HEK293 (cell line): ENCODE measurements around the gene FZR1.

Experiments used
- GLI4 ChIP-seq: fragments of 450-650 bp; formaldehyde crosslinking; IDR thresholded peaks from 2 replicates; pipeline ENCODE4 v1.5.1; 2016; ENCODE audit warnings: missing biosample characterization, missing genetic modification characterization
- GLIS2 ChIP-seq: fragments of 450-650 bp; formaldehyde crosslinking; IDR thresholded peaks from 2 replicates; pipeline ENCODE4 v1.5.1; 2016; ENCODE audit warnings: missing biosample characterization, missing genetic modification characterization
- KLF1 ChIP-seq: fragments of 450-650 bp; formaldehyde crosslinking; IDR thresholded peaks from 2 replicates; pipeline ENCODE4 v1.5.1; 2016; ENCODE audit warnings: missing biosample characterization, missing genetic modification characterization
- KLF10 ChIP-seq: fragments of 450-650 bp; IDR thresholded peaks from 2 replicates; pipeline ENCODE4 v1.5.1; 2018; ENCODE audit warnings: missing biosample characterization, mild to moderate bottlenecking, missing genetic modification characterization
- SCRT1 ChIP-seq: fragments of 450-650 bp; formaldehyde crosslinking; IDR thresholded peaks from 2 replicates; pipeline ENCODE4 v1.5.1; 2016; ENCODE audit warnings: missing biosample characterization, missing genetic modification characterization, borderline replicate concordance
- SP7 ChIP-seq: fragments of 450-650 bp; formaldehyde crosslinking; IDR thresholded peaks from 2 replicates; pipeline ENCODE4 v1.5.1; 2016; ENCODE audit warnings: missing biosample characterization, missing genetic modification characterization
- ZFP69B ChIP-seq: fragments of 450-650 bp; formaldehyde crosslinking; IDR thresholded peaks from 2 replicates; pipeline ENCODE4 v1.5.1; 2016; ENCODE audit warnings: missing biosample characterization, missing genetic modification characterization
- ZNF112 ChIP-seq: fragments of 450-650 bp; formaldehyde crosslinking; IDR thresholded peaks from 2 replicates; pipeline ENCODE4 v1.5.0; 2017; ENCODE audit warnings: missing biosample characterization, missing genetic modification characterization
- ZNF114 ChIP-seq: fragments of 450-650 bp; formaldehyde crosslinking; IDR thresholded peaks from 2 replicates; pipeline ENCODE4 v1.5.0; 2017; ENCODE audit warnings: missing biosample characterization, missing genetic modification characterization
- ZNF133 ChIP-seq: fragments of 450-650 bp; formaldehyde crosslinking; IDR thresholded peaks from 2 replicates; pipeline ENCODE4 v1.5.1; 2016; ENCODE audit warnings: missing biosample characterization, missing genetic modification characterization
- ZNF202 ChIP-seq: fragments of 450-650 bp; formaldehyde crosslinking; IDR thresholded peaks from 2 replicates; pipeline ENCODE4 v1.5.1; 2016; ENCODE audit warnings: missing biosample characterization, missing genetic modification characterization, borderline replicate concordance
- ZNF280C ChIP-seq: fragments of 450-650 bp; formaldehyde crosslinking; IDR thresholded peaks from 2 replicates; pipeline ENCODE4 v1.5.1; 2016; ENCODE audit warnings: missing biosample characterization, missing genetic modification characterization
- ZNF37A ChIP-seq: fragments of 450-650 bp; IDR thresholded peaks from 2 replicates; pipeline ENCODE4 v1.5.1; 2018; ENCODE audit warnings: missing biosample characterization, missing genetic modification characterization
- ZNF398 ChIP-seq: fragments of 450-650 bp; formaldehyde crosslinking; IDR thresholded peaks from 2 replicates; pipeline ENCODE4 v1.5.1; 2017; ENCODE audit warnings: missing biosample characterization, missing genetic modification characterization
- ZNF555 ChIP-seq: fragments of 450-650 bp; formaldehyde crosslinking; conservative IDR thresholded peaks from 2 replicates; pipeline ENCODE4 v1.5.1; 2017; ENCODE audit warnings: missing biosample characterization, mild to moderate bottlenecking, missing genetic modification characterization, inconsistent platforms
- ZNF623 ChIP-seq: fragments of 450-650 bp; formaldehyde crosslinking; IDR thresholded peaks from 2 replicates; pipeline ENCODE4 v1.5.1; 2016; ENCODE audit warnings: missing biosample characterization, missing genetic modification characterization
- ZNF660 ChIP-seq: fragments of 450-650 bp; IDR thresholded peaks from 2 replicates; pipeline ENCODE4 v1.5.1; 2018; ENCODE audit warnings: missing biosample characterization, mild to moderate bottlenecking, missing genetic modification characterization
- ZNF692 ChIP-seq: fragments of 450-650 bp; formaldehyde crosslinking; IDR thresholded peaks from 2 replicates; pipeline ENCODE4 v1.5.1; 2016; ENCODE audit warnings: missing biosample characterization, missing genetic modification characterization
- ZSCAN23 ChIP-seq: fragments of 450-650 bp; formaldehyde crosslinking; IDR thresholded peaks from 2 replicates; pipeline ENCODE4 v1.5.1; 2016; ENCODE audit warnings: missing biosample characterization, missing genetic modification characterization
- TF ChIP-seq, protein P1 (sequence below): fragments of 450-650 bp; formaldehyde crosslinking; IDR thresholded peaks from 2 replicates; pipeline ENCODE4 v1.5.1; 2016; ENCODE audit warnings: missing biosample characterization, missing genetic modification characterization, borderline replicate concordance
- TF ChIP-seq, protein P2 (sequence below): fragments of 450-650 bp; formaldehyde crosslinking; IDR thresholded peaks from 2 replicates; pipeline ENCODE4 v1.5.1; 2016; ENCODE audit warnings: missing biosample characterization, missing genetic modification characterization, borderline replicate concordance
- TF ChIP-seq, protein P3 (sequence below): fragments of 450-650 bp; formaldehyde crosslinking; IDR thresholded peaks from 2 replicates; pipeline ENCODE4 v1.5.1; 2016; ENCODE audit warnings: missing biosample characterization, missing genetic modification characterization
- TF ChIP-seq, protein P4 (sequence below): IDR thresholded peaks from 2 replicates; pipeline ENCODE4 v1.6.1; 2011; ENCODE audit warnings: mild to moderate bottlenecking, low read depth, low read length, borderline replicate concordance

FZR1 gene

DNA sequence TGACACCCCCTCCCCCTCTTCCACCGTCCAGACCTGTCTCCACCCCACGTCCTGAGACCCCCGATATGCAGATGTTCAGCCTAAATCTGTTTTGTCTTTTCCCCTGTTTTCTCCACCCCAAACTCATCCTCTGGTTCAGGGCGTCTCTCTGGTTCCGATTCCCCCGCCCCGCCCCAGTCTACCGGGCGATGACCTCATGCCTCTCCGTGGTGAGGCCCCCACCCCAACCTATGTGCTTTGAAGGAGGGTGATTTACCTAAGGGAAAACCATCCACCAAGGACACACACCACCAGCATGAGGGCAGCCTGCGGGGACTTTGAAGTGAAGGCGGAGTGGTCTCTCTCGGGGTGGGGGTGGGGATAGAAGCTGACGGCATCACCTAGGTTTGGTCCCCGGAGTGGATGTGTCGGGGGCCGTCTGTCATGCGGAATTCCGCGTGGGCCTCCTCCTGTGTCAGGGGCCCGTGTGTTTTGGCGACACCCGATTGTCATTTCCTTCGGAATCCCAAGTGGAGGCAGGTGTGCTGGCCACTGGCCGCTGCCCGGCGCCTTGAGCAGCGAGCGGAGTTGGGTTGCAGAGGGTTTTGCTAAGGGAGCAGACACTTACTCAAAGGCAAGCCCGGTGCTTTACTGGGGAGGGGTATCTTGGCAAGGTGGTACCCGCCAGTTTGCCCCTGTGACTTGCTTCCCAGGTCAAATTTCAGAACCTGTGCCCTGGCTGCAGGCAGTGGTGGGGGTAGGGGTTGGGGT lies 1.4 kb downstream of the FZR1 start (continued):
- no peak for TF ChIP-seq ZNF114 (tag by site-specific recombination)
- no peak for TF ChIP-seq ZNF555
- TF ChIP-seq, protein P1, sequence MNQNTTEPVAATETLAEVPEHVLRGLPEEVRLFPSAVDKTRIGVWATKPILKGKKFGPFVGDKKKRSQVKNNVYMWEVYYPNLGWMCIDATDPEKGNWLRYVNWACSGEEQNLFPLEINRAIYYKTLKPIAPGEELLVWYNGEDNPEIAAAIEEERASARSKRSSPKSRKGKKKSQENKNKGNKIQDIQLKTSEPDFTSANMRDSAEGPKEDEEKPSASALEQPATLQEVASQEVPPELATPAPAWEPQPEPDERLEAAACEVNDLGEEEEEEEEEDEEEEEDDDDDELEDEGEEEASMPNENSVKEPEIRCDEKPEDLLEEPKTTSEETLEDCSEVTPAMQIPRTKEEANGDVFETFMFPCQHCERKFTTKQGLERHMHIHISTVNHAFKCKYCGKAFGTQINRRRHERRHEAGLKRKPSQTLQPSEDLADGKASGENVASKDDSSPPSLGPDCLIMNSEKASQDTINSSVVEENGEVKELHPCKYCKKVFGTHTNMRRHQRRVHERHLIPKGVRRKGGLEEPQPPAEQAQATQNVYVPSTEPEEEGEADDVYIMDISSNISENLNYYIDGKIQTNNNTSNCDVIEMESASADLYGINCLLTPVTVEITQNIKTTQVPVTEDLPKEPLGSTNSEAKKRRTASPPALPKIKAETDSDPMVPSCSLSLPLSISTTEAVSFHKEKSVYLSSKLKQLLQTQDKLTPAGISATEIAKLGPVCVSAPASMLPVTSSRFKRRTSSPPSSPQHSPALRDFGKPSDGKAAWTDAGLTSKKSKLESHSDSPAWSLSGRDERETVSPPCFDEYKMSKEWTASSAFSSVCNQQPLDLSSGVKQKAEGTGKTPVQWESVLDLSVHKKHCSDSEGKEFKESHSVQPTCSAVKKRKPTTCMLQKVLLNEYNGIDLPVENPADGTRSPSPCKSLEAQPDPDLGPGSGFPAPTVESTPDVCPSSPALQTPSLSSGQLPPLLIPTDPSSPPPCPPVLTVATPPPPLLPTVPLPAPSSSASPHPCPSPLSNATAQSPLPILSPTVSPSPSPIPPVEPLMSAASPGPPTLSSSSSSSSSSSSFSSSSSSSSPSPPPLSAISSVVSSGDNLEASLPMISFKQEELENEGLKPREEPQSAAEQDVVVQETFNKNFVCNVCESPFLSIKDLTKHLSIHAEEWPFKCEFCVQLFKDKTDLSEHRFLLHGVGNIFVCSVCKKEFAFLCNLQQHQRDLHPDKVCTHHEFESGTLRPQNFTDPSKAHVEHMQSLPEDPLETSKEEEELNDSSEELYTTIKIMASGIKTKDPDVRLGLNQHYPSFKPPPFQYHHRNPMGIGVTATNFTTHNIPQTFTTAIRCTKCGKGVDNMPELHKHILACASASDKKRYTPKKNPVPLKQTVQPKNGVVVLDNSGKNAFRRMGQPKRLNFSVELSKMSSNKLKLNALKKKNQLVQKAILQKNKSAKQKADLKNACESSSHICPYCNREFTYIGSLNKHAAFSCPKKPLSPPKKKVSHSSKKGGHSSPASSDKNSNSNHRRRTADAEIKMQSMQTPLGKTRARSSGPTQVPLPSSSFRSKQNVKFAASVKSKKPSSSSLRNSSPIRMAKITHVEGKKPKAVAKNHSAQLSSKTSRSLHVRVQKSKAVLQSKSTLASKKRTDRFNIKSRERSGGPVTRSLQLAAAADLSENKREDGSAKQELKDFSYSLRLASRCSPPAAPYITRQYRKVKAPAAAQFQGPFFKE (tag by site-specific recombination): no peak
- TF ChIP-seq ZNF398: peak; percentile 23
- TF ChIP-seq ZNF280C (tag by site-specific recombination): no peak
- no peak for TF ChIP-seq SCRT1 (tag by site-specific recombination)
- TF ChIP-seq, protein P2, sequence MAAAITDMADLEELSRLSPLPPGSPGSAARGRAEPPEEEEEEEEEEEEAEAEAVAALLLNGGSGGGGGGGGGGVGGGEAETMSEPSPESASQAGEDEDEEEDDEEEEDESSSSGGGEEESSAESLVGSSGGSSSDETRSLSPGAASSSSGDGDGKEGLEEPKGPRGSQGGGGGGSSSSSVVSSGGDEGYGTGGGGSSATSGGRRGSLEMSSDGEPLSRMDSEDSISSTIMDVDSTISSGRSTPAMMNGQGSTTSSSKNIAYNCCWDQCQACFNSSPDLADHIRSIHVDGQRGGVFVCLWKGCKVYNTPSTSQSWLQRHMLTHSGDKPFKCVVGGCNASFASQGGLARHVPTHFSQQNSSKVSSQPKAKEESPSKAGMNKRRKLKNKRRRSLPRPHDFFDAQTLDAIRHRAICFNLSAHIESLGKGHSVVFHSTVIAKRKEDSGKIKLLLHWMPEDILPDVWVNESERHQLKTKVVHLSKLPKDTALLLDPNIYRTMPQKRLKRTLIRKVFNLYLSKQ: no peak
- TF ChIP-seq KLF10 (tag by site-specific recombination): no peak
- no peak for TF ChIP-seq ZNF133 (tag by site-specific recombination)
- no peak for TF ChIP-seq ZSCAN23 (tag by site-specific recombination)
- TF ChIP-seq ZNF692 (tag by site-specific recombination): no peak
- TF ChIP-seq ZNF660 (tag by site-specific recombination): no peak
- TF ChIP-seq, protein P3, sequence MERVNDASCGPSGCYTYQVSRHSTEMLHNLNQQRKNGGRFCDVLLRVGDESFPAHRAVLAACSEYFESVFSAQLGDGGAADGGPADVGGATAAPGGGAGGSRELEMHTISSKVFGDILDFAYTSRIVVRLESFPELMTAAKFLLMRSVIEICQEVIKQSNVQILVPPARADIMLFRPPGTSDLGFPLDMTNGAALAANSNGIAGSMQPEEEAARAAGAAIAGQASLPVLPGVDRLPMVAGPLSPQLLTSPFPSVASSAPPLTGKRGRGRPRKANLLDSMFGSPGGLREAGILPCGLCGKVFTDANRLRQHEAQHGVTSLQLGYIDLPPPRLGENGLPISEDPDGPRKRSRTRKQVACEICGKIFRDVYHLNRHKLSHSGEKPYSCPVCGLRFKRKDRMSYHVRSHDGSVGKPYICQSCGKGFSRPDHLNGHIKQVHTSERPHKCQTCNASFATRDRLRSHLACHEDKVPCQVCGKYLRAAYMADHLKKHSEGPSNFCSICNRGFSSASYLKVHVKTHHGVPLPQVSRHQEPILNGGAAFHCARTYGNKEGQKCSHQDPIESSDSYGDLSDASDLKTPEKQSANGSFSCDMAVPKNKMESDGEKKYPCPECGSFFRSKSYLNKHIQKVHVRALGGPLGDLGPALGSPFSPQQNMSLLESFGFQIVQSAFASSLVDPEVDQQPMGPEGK: peak; percentile 81
- no peak for TF ChIP-seq GLI4 (tag by site-specific recombination)
- TF ChIP-seq, protein P4, sequence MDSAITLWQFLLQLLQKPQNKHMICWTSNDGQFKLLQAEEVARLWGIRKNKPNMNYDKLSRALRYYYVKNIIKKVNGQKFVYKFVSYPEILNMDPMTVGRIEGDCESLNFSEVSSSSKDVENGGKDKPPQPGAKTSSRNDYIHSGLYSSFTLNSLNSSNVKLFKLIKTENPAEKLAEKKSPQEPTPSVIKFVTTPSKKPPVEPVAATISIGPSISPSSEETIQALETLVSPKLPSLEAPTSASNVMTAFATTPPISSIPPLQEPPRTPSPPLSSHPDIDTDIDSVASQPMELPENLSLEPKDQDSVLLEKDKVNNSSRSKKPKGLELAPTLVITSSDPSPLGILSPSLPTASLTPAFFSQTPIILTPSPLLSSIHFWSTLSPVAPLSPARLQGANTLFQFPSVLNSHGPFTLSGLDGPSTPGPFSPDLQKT: no peak
- no peak for TF ChIP-seq ZNF112 (tag by site-specific recombination)
- TF ChIP-seq ZNF37A (tag by site-specific recombination): no peak
- no peak for TF ChIP-seq ZNF202 (tag by site-specific recombination)
- TF ChIP-seq GLIS2: peak; percentile 39
- peak; percentile 76 for TF ChIP-seq KLF1 (tag by site-specific recombination)
- TF ChIP-seq ZFP69B (tag by site-specific recombination): no peak
- TF ChIP-seq ZNF623 (tag by site-specific recombination): no peak
- TF ChIP-seq SP7 (tag by site-specific recombination): peak; percentile 34; the same call in 1 of the 2 replicates
